Stimulated activated CD8-positive, alpha-beta memory T cell treated with anti-CD3 and anti-CD28 coated beads, Interleukin-7, amount 100 ng/mL, for 24 hours (primary cell): ENCODE results near the gene PAM16.
"Not testable (repeated sequence)": the region's sequence is repeated elsewhere in the genome, so short reads cannot be mapped to it uniquely, and the experiment has no call there.

ENCODE experiments used
- DNase-seq: peaks from one replicate; pipeline ENCODE4 v3.0.0-alpha.2; 2020; ENCODE audit warnings: low read depth

Gene PAM16

GRCh38 chr16:4350787-4351659, at the start of gene PAM16:
Gene PAM16 (minus strand): TSS chr16:4351321. CDS start chr16:4351234, 87 bp downstream.
- peak; percentile 99 for DNase-seq

DNA sequence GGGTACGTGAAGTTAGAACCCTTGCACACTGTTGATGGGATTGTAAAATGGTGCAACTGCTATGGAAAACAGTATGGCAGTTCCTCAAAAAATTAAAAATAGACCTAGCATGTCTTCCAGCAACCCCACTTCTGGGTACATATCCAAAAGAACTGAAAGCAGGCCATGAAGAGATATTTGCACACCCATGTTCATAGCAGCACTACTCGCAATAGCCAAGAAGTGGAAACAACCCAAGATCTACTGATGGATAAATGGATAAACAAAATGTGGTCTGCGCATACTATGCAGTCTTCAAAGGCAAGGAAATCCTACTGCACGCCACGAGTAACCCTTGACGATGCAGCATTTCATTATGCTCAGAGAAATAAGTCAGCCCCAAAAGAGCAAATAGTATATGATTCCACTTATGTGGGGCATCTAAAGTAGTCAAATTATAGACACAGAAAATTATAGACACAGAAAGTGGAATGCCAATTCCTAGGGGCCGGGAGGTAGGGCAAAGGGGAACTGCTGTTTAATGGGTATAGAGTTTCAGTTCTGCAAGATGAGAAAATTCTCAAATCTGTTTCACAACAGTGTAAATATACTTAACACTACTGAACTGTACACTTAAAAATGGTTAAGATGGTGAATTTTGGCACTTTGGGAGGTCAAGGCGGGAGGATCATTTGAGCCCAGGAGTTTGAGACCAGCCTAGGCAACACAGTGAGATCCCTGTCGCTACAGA, 48.0 kb upstream of the PAM16 start:
- DNase-seq = no peak

- DNase-seq = no peak
Observed at GRCh38 chr16:4395055-4395726, 44.1 kb upstream of the PAM16 start.

DNA sequence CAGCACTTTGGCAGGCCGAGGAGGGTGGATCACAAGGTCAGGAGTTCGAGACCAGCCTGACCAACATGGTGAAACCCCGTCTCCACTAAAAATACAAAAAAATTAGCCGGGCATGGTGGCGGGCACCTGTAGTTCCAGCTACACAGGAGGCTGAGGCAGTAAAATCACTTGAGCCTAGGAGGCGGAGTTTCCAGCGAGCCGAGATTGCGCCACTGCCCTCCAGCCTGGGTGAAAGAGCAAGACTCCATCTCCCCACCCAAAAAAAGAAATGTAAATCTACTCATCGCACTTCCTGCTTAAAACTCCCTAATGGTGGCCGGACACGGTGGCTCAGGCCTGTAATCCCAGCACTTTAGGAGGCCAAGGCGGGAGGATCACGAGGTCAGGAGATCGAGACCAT, 42.7 kb upstream of the PAM16 start:
- DNase-seq = not testable (repeated sequence)

- DNase-seq = no peak
Observed at GRCh38 chr16:4393240-4393600, 42.1 kb upstream of the PAM16 start.

- no peak for DNase-seq
Observed at GRCh38 chr16:4392382-4393239, 41.5 kb upstream of the PAM16 start.

DNA sequence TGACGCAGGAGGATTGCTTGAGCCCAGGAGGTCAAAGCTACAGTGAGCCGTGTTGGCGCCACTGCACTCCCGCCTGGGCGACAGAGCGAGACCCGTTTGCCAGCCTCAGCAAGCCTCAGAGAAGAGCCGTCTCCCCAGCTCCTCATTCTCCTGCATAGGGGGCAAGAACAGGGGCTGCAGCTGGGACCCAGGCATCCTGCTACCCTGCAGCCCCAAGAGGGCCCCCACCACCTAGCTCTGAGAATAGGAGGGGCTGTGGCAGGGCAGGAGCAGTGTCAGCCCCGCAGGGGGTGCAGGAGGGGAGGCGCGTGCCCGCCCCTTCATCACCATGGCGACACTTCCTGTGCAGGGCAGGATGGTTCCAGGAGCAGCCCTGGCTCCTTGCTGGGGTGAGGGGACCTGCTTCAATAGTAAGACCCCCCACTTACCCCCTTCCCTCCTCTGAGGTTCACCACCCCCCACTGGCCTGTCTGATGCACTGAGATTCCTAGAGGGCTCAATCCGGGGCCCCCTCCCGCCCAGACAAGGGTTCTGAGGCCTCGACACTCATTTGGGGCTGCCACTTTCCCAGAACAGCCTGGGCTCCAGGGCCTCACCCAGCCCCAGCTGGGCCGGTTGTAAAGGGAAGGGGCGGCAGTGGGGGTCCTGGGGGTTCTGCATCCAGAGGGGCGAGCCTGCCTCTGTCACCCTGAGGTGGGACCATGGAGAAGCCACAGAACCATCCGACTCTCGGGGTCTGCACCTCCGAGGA, 40.7 kb upstream of the PAM16 start:
- DNase-seq = no peak

DNA sequence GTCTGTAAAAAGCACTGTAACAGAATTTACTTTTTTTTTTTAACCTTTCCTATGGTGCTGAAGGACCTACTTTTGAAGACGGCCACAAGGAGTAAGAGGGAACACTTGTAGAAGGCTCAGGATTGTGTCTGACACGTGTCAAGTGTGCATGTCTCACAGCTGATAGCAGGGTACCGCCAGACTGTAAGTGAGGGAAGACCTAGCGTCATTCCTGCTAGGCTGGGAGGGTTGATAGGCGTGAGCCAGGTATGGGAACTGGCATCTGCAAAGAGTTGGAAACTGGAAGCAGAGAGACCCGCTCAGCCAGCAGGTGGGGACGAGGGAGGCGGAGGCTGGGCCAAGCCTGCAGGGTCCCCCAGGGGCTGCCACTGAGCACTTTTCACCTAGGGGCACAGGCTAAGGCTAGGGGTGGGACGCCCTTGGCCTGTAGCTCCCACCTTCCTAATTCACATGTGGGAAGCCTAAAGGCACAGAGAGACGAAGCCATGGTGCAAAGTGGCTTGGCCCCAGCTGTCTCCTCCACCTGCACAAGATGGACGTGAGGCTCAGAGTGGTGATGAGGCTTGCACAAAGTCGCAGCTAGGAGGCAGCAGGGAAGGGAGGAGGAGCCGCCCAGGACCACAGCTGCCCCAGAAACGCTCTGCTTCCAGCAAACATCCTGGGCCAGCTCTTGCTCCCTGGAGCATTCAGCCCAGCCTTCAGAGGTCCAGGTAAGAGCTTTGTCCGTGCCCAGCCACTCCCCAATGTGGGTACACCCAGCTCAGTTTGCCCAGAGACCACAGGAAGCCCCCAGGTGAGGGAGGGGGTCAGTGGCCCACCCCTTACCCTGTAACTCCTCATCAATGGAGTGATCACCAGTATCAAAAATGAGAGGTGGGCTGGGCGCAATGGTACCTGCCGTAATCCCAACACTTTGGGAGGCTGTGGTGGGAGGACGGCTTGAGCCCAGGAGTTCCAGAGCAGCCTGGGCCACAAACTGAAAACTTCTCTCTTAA, 39.4 kb upstream of the PAM16 start:
- no peak for DNase-seq

- DNase-seq = no peak
Observed at GRCh38 chr16:4389051-4389955, 38.2 kb upstream of the PAM16 start.

DNA sequence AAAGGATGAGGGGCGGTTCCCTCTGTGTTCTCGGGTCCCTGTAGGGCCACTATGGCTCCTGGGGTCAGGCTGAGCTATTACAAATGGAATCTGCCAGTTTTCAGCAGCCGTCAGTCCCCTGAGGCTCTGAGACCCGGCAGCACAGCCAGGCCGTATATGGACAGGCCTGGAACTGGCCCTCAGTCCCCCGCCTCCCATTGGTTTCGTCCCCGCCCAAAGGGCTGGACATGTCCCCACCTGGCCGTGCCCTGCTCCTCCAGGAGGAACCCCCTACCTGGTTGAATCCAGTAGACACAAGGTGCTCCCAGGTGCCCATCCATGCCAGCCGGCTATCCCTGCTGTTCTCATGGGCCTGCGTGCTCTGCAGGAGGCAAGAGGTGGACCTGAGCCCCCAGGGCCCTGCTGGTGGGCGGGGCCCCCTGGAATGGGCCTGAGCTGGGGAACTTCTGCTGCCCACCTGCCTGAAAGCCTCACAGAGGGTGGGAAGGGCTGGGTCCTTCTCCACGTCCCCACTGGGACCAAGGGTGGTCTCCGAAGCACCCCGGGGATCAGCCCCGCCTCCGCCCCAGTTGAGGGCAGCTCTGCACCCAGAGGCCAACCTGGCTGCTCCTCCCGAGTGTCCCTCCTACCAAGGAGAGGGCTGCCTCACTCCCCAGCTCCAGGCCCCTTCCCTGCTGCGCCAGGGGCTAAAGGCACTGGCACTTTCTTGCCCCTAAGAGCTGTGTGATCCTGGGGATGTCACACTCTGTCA, 37.3 kb upstream of the PAM16 start:
- DNase-seq = no peak

GRCh38 chr16:4387781-4388180, 36.7 kb upstream of the PAM16 start:
- DNase-seq = no peak

DNA sequence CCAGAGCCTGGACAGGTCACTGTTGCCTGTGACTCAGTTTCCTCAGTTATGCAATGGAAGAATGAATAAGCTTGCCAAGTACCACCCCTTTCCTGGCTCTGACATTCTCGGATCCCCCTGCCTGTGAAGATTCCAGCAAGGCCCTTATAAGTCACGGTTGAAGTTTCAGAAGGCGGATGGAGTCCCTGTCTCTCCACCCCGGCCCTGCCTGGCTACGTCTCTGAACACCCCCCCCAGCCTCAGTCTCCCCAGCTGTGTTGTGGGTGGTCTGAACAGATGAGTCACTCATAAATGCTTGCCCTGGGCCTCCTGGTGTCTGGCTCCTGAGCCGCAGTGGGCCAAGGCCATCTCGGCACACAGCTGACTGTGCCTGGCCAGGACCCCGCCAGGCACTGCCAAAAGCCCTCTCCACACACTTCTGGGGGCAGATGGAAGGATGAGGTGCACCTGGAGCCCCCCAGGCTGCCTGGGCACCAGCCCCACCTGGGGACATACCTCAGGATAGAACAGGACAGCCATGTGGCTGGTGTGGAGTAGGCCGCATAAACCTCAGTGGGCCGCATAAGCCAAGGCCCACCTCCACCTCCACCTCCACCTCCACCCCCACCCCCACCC, 35.9 kb upstream of the PAM16 start:
- no peak for DNase-seq

DNA sequence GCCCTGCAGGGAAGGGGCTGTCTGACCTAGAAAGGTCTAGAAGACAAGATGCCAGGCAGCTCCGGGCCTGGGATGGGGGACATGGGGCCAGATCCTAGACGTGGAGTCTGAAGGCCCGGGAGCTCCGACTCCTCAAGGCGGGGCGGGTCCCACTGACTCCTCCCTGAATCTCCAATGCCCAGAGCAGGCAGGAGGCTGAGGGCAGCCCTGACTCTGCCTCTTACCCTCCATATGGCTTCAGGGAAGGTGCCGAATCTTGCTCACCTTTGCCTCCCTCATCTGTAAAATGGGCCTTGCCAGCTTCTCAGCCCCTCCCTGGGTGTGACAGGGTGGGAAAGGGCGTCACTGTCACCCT, 35.3 kb upstream of the PAM16 start:
- no peak for DNase-seq

- DNase-seq = no peak
Observed at GRCh38 chr16:4385789-4386450, 34.8 kb upstream of the PAM16 start.

DNA sequence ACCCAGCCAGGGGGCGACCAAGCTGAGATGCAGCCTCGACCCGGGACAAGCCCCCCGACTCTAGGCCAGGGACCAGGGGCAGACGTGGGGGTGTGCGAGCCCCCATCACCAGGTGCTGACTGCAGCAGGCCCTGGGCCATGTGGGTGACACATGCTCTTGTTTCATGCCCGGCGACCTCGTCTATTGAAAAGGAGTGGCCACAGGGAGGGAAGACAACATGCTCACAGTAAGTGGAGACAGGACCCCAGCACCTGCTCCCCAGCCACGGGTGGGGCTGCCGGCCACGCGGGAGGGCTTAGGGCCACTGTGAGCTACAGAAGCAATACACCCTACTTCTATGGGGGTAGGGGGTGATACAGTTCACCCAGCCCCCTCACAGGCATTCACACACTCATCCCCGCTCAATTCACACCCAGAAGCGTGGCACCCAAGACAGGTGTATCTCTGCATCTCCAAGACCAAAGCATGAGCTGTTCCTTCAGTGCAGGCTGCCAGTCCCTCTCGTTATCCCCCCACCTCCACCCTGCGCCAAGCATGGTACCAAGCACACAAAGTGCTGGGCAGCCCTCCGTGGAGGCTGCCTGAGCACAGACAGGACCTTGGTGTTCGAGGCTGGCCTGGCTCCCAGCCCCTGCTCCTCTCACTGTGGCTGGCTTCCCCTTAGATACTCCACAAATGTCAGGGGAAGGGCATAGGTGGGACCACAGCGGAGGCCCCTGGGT, 34.1 kb upstream of the PAM16 start:
- no peak for DNase-seq

DNA sequence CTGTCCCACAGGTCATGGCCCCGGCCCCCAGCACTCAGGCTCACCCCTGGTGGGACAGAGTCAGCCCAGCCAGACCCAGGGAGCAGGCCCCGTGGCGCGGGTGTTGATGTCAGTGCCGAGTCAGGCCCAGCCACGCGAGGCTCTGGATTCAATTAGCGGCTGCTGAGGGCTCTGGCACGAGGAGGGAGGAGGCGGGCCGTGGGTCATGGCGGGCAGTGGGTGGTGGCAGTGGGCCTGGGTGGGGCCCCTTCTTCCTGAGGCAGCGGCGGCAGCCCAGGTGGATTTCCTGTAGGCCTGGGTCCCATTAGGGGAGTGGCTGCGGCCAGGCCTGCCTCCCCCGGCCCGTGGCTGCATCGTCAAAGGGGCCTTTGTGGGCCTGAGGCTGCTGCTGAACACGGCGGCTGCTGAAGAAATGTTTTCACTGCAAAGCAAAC, 33.4 kb upstream of the PAM16 start:
- DNase-seq = no peak
